Measurements from ENCODE around the gene KIAA0232.

Gene KIAA0232

DNA sequence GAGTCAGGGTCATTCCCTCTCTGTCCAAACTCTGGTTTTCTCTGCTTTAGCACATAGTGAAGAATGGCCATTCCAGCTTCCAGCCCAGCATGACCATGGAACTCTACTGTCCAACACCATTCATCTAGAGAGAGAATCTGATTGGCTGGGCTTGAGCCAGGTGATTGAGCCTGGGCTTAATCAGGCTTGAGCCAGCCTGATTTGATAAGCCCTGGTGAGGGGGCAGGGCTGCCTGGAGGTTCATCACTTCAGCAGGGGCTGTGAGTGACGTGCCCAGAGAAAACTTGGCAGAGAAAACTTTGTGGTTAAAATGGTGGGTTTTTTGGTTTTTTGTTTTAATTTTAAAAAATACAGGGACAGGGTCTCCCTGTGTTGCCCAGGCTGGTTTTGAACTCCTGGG is 62.5 kb downstream of the KIAA0232 start:
- DNase-seq, result no peak

DNA sequence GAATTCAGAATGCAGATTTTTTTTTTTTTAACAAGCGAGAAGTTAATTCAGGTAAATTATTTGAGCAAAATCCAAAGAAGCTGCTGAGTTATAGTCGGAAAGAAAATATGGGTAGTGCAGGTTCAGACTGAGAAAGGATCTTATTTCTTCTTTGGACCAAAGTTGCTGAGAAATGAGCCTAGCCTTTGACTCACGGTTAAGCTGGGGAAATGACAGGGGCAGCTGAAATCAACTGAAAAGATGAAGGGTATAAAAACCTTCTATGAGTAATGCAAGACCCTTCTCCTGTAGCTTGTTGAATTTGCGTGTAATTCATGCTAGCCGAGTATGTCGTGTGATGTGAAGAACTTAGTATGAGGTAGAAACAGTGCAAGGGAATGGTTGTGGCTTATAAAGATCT is 63.0 kb downstream of the KIAA0232 start:
- no peak for DNase-seq

DNA sequence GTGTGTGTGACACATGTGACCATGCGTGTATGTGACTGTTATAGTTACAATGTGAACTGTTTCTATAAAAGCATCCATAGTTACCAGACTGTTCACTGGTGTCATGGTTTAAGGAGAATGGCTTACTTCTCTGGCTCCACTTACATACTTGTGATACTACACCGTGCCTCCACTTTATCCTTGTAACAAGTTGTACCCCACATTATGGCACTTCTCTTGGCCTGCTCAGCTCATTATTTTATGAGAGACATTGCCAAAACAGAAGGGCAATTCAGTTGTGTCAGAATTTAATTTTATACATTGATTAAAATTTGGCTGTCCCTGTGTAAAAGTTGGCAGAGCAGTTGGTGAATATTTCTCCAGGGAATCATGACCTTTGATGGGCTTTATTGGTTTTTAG is 64.7 kb downstream of the KIAA0232 start:
- DNase-seq, result no peak

- DNase-seq, result no peak
Observed at GRCh38 chr4:6848717-6849305, 66.3 kb downstream of the KIAA0232 start.

DNA sequence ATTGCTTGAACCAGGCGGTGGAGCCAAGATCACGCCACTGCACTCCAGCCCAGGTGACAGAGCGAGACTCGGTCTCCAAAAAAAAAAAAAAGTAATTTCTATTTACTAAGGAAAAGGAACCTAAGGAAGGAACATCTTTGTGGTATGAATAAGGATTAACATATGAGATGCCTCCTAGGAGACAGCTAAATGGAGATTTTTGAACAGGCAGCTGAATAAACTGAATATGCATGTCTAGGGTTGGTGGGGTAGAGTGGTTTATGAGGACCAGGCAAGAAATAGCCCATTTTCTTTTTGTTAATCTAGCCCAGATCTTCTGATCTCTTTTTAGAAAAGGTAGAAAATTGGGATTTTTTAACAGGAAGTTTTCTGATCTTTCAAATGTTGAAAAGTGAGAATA is 67.2 kb downstream of the KIAA0232 start:
- no peak for DNase-seq

GRCh38 chr4:6851431-6851830 is 68.9 kb downstream of the KIAA0232 start:
- no peak for DNase-seq

- no peak for DNase-seq
Observed at GRCh38 chr4:6851962-6852361, 69.4 kb downstream of the KIAA0232 start.

DNA sequence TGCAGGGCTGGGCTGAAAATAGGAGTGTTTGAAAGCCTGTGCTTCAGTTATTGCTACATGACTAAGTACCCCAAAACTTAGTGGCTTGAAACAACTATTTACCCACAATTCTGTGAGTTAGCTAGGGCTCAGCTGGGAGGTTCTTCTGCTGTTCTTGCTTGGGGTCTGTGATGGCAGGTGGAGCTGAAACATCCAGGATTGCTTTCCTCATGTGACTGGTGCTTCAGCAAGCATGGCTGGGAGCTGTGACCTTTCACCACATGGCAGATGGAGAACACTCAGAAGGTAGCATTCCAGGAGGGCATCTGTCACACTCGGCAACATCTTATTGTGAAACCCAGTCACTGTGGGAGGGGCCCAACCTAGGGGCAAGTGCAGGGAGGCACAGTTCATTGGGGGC is 70.1 kb downstream of the KIAA0232 start:
- no peak for DNase-seq

- peak in 1 of 58 donors; percentile 2 for DNase-seq
Observed at GRCh38 chr4:6854098-6854744, 71.7 kb downstream of the KIAA0232 start.

DNA sequence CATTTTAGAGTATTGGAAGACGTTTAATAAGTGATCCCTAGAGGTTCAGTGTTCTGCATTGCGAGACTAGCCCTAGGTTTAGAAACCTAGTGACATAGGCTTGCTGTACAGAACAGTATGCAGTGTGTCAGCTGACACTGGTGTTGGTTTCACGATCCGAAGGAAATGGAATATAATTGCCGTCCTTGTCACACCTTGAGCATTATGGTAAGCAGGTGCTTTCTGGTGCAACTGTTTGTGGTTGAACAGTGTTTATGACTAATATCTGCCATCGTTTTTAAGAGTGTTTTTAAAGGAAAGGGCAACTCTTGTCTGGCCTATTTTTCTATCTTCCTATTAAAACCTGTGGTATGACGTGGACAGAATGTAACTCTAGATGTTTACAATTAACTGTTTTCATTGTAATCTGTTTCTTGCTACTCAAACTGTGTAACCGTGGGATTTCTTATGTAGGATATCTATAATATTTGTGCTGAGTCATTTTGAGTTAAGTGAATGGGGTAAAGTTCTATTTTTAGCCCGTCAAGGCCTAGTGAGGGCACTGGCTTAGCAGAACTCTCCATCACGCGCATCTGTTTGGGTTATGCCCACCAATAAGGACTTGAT is 73.3 kb downstream of the KIAA0232 start:
- no peak for DNase-seq

DNA sequence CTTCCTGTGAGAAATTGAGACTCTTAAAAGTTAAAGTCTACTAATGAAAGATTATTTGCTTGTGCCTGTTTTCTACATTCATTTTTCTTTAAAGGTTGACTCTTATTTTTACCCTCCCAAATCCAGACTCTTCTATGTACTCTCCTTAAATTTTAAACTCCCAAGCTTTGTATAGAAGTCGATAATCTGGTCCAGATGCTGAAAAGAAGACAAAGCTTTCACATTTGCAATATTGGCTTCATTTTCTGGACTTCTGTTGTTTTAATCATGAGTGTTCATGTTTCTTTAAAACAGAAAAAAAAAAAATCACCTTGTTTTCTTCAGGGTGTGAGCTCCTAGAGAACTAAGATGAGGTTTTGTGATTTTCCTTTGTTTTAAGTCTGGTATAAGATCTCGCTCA is 73.9 kb downstream of the KIAA0232 start:
- DNase-seq, result no peak

- DNase-seq, result no peak
Observed at GRCh38 chr4:6857009-6857882, 74.7 kb downstream of the KIAA0232 start.

DNA sequence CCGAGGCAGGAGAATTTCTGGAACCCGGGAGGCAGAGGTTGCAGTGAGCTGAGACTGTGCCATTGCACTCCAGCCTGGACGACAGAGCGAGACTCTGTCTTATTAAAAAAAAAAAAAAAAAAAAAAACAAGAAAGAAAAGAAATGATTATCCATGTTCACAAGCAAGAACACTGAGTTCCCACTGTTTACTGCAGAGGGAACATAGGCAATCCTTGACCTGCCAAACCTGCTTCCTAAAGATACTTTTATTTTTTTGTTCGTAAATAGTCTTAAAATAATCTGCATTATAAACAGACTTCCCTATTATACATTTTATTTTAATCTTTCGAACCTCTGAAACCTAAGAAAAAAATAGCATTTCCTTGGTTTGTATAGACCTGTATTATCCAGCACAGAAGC is 76.5 kb downstream of the KIAA0232 start:
- DNase-seq, result no peak

- no peak for DNase-seq
Observed at GRCh38 chr4:6859543-6859942, 77.0 kb downstream of the KIAA0232 start.

- no peak for DNase-seq
Observed at GRCh38 chr4:6868386-6868785, 85.9 kb downstream of the KIAA0232 start.

- DNase-seq, result no peak
Observed at GRCh38 chr4:6869944-6870343, 87.4 kb downstream of the KIAA0232 start.

DNA sequence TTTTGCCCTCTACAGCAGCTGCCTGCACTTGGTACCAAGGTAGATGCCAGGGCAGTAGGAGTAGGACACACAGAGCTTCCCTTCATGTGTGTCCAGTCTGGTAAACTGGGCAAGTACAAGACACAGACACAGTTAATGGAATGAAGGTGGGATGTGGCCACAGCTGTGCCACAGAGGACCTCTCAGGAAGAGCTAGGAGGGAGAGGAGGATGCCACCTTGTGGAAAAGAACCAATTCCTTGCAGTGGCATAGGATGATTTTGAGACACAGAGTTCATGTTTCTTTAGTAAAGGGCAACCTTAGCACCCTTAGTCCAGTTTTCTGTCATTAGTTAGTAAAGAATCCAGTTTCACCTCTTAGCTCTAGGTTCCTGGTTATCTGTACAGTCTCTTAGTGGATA is 90.8 kb downstream of the KIAA0232 start:
- no peak for DNase-seq

DNA sequence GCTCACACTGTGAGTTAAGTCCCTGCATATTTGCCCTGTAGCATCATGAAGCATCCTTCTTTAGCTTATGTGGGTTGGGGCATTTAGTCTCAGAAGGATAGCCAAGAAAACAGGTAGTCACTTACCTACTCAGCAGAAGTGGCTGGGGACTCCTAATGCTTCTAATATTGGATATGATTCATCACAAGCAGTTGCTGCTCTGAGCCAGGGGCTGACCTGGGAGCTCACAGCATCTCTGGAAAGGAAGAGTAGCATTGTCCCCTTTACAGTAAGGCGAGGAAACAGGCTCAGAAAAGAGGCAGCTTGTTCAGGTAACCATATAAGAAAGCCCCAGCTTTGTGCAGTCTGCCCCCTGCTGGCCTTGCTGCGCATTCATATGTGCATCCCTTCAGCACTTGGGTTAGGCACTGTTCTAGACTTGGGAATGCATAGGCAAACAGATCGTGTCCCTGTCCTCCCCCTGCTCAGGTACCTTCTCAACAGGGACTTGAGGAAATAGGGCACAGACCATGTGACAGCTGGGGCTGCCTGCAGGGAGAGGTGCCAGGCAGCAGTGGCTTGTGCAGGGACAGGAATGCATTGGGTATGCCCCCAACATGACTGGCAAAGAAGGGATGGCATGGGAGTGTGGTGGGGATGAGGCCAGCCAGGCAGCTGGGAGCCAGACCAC is 91.4 kb downstream of the KIAA0232 start:
- DNase-seq, result peak in 45 of 58 donors; percentile 8 to 81 (median 41)

- no peak for DNase-seq
Observed at GRCh38 chr4:6874981-6875380, 92.5 kb downstream of the KIAA0232 start.

GRCh38 chr4:6875431-6875831 is 92.9 kb downstream of the KIAA0232 start:
- DNase-seq, result peak in 22 of 58 donors; percentile 13 to 57 (median 33)

- DNase-seq, result no peak
Observed at GRCh38 chr4:6876440-6876839, 93.9 kb downstream of the KIAA0232 start.
